Upper lobe of left lung (tissue), 6 donors: ENCODE measurements around the gene EMILIN3. TPM values are rescaled to one million over a fixed set of nuclear protein-coding genes. Genes with fewer than 3 reads are reported as not detected.
A peak's percentile ranks its signal among the peaks of the same experiment; 100 is the strongest.

Experiments used
- ATAC-seq, 2 donors: fragments of 200-7000 bp; cut with Tn5 transposase; one replicate each; pipeline ENCODE4 v1.9.1; 2022; ENCODE audit warnings: mild to moderate bottlenecking in 2 of 2, moderate library complexity in 2 of 2; ENCODE audit not compliant: low FRiP score in 2 of 2
- DNase-seq, 2 donors: peaks; one replicate each; pipeline ENCODE4 v3.0.0-alpha.2; 2019 to 2020
- H3K27ac ChIP-seq, 4 donors: fragments of 200-600 bp; sonication (generic); one replicate each; pipeline ENCODE4 v1.5.1; 2016 to 2019
- H3K27me3 ChIP-seq, 4 donors: fragments of 200-600 bp; sonication (generic); one replicate each; pipeline ENCODE4 v1.5.1; 2017 to 2019
- H3K36me3 ChIP-seq, 4 donors: fragments of 200-600 bp; sonication (generic); one replicate each; pipeline ENCODE4 v1.5.1; 2016 to 2019
- H3K4me1 ChIP-seq, 4 donors: fragments of 200-600 bp; sonication (generic); one replicate each; pipeline ENCODE4 v1.5.1; 2018 to 2019
- H3K4me3 ChIP-seq, 4 donors: fragments of 200-600 bp; sonication (generic); one replicate each; pipeline ENCODE4 v1.5.1; 2017 to 2019; ENCODE audit warnings: mild to moderate bottlenecking in 2 of 4, moderate library complexity in 1 of 4
- H3K9me3 ChIP-seq, 4 donors: fragments of 200-600 bp; sonication (generic); one replicate each; pipeline ENCODE4 v1.5.1; 2018 to 2019
- CTCF ChIP-seq, 6 experiments: fragments of 450-650 bp in 4 of 6; fragments of 200-600 bp in 2 of 6; sonication (generic) in 2 of 6; IDR thresholded peaks; one replicate each; pipeline ENCODE4 v1.5.1; 2016 to 2019; ENCODE audit warnings: antibody characterized with exemption in 6 of 6
- EP300 ChIP-seq, 4 donors: sonication (generic); formaldehyde crosslinking; IDR thresholded peaks; one replicate each; pipeline ENCODE4 v1.5.1; 2017; ENCODE audit warnings: antibody characterized with exemption in 4 of 4, control low read depth in 2 of 4
- POLR2A ChIP-seq, 4 donors: fragments of 450-650 bp; IDR thresholded peaks; one replicate each; pipeline ENCODE4 v1.5.1; 2016 to 2017; ENCODE audit warnings: antibody characterized with exemption in 4 of 4, mild to moderate bottlenecking in 2 of 4
- POLR2AphosphoS5 ChIP-seq, 2 donors: sonication (generic); formaldehyde crosslinking; IDR thresholded peaks; one replicate each; pipeline ENCODE4 v1.5.1; 2017; ENCODE audit warnings: antibody characterized with exemption in 2 of 2
- WGBS, 2 donors: methylation state at CpG; one replicate each; pipeline ENCODE4 v1.1.5; 2017 to 2018; 5-methylcytosine and 5-hydroxymethylcytosine counted together
- total RNA-seq, 6 donors: library from RNA; depleted of rRNA in 4 of 6; stranded (reverse); fragments of >200 nt in 4 of 6; gene quantifications; one replicate each; pipeline versions ENCODE4 v1.1.0 to v1.2.1, GENCODE V29; 2016 to 2021
- donor health status: DM: no; HTN: no; CAD: no; lungs with moderate emphysema.
- donor health status: DM: no; HTN: yes; CAD: no; lungs with severe emphysema.

EMILIN3 gene
- total RNA-seq, 6 donors from 2014 or later: 0.06 to 0.61 (median 0.16) TPM; not detected in 2

GRCh38 chr20:41394931-41395666 is 28.5 kb upstream of the EMILIN3 start:
- peak in 1 of 2 donors; percentile 23 for ATAC-seq
- H3K36me3 ChIP-seq: no peaks in the 10 kb centered on the region
- H3K4me1 ChIP-seq: peaks cover 0 to 10% (median 0%) of the 10 kb centered on the region in 4 donors
- TF ChIP-seq EP300 (IDR thresholded peaks at IDR 0.05) (no peak), POLR2A (IDR thresholded peaks at IDR 0.05) (no peak), POLR2AphosphoS5 (IDR thresholded peaks at IDR 0.05) (no peak), CTCF (IDR thresholded peaks at IDR 0.05) (no peak)
- WGBS, 2 donors: 79 to 80% methylated on average over 7 to 9 of the region's 9 CpGs
- no peak overlapping the region for H3K4me3 ChIP-seq
- H3K27ac ChIP-seq: no peak overlapping the region
- H3K9me3 ChIP-seq: no peaks in the 10 kb centered on the region
- no peak for DNase-seq
- no peaks in the 10 kb centered on the region for H3K27me3 ChIP-seq

GRCh38 chr20:41394081-41394480 is 27.5 kb upstream of the EMILIN3 start:
- H3K36me3 ChIP-seq: no peaks in the 10 kb centered on the region
- peak in 1 of 2 donors; percentile 16 for ATAC-seq
- 94 to 97% methylated on average over 2 of the region's 2 CpGs for WGBS, 2 donors
- no peak for DNase-seq
- TF ChIP-seq POLR2AphosphoS5 (IDR thresholded peaks at IDR 0.05) (no peak), EP300 (IDR thresholded peaks at IDR 0.05) (no peak), POLR2A (IDR thresholded peaks at IDR 0.05) (no peak), CTCF (IDR thresholded peaks at IDR 0.05) (no peak)
- H3K4me3 ChIP-seq: no peak overlapping the region
- H3K9me3 ChIP-seq: no peaks in the 10 kb centered on the region
- H3K27ac ChIP-seq: no peak overlapping the region
- peaks cover 0 to 10% (median 0%) of the 10 kb centered on the region in 4 donors for H3K4me1 ChIP-seq
- H3K27me3 ChIP-seq: no peaks in the 10 kb centered on the region

- WGBS, 2 donors: 91 to 97% methylated on average over 3 of the region's 3 CpGs
- ATAC-seq: no peak
- TF ChIP-seq EP300 (IDR thresholded peaks at IDR 0.05): no peak
- no peak for TF ChIP-seq POLR2AphosphoS5 (IDR thresholded peaks at IDR 0.05)
- TF ChIP-seq CTCF (IDR thresholded peaks at IDR 0.05): no peak
- no peak for TF ChIP-seq POLR2A (IDR thresholded peaks at IDR 0.05)
Observed at GRCh38 chr20:41393705-41394066, 27.1 kb upstream of the EMILIN3 start.

DNA sequence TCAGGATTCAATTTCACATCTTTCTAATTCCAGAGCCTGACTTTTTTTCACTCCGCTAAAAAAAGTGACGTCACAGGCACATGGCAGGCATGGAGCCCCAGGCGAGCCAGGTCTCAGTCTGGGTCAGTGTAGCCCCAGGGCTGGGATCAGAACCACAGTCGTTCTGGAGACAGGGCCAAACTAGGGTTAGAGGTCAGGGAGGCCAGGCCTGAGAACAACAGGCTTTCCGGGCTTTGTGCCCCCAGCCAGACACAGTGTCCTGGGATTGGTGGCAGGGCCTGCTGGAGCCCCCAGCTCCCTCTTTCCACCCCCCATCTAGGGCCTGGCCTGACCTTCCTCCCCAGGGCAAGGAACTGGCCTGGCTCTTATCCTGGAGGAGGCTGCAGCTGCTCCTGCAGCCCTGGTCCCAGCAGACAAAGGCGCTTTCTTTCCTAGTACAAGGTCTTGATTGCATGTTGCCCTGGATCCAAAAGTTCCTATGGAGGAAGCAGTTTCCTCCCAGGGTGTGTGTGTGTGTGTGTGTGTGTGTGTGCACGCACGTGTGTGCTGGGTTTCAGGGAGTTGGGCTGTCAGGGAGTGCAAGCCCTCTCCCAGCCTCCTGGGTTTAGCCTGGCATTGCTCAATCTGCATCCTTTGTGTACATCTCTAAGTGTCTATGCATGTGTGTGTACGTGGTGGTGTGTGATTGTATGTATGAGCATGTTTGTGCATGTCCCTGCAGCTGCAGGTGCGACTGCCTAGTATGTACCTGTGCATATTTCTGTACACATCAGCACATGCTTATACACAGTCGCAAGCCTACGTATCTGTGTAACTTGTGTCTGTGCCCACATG is 26.5 kb upstream of the EMILIN3 start:
- Histone ChIP-seq H3K9me3 (no peaks in the 10 kb centered on the region), H3K36me3 (no peaks in the 10 kb centered on the region), H3K27ac (no peak overlapping the region), H3K4me3 (no peak overlapping the region), H3K27me3 (no peaks in the 10 kb centered on the region), H3K4me1 (peaks cover 0 to 10% (median 0%) of the 10 kb centered on the region in 4 donors)
- DNase-seq (no peak), ATAC-seq (peak in 1 of 2 donors; percentile 27)
- WGBS, 2 donors: 66 to 71% methylated on average over 10 to 12 of the region's 12 CpGs
- TF ChIP-seq POLR2A (IDR thresholded peaks at IDR 0.05) (no peak), EP300 (IDR thresholded peaks at IDR 0.05) (no peak), CTCF (IDR thresholded peaks at IDR 0.05) (no peak), POLR2AphosphoS5 (IDR thresholded peaks at IDR 0.05) (no peak)

More at GRCh38 chr20:41393705-41394066, 27.1 kb upstream of the EMILIN3 start:
- peaks cover 0 to 10% (median 0%) of the 10 kb centered on the region in 4 donors for H3K4me1 ChIP-seq
- H3K27ac ChIP-seq: no peak overlapping the region
- no peak overlapping the region for H3K4me3 ChIP-seq
- no peaks in the 10 kb centered on the region for H3K9me3 ChIP-seq
- no peak for DNase-seq
- H3K27me3 ChIP-seq: no peaks in the 10 kb centered on the region
- no peaks in the 10 kb centered on the region for H3K36me3 ChIP-seq
